Gastrocnemius medialis (tissue), 4 donors: ENCODE data around the gene LINC00237. TPM values are rescaled to one million over a fixed set of nuclear protein-coding genes. Genes with fewer than 3 reads are reported as not detected.

Source experiments
- ATAC-seq, 2 donors: fragments of 150-250 bp; one replicate each; pipeline ENCODE4 v1.9.1; 2016
- DNase-seq, 2 donors: peaks; one replicate each; pipeline ENCODE4 v3.0.0-alpha.2; 2019
- H3K27ac ChIP-seq, 4 donors: fragments of 200-600 bp; sonication (generic); 1 replicate in 1 of 4; 2 replicates in 3 of 4; pipeline ENCODE4 v1.5.1; 2016 to 2018; ENCODE audit warnings: mild to moderate bottlenecking in 2 of 4, moderate library complexity in 1 of 4
- H3K27me3 ChIP-seq, 3 donors: fragments of 200-600 bp; sonication (generic) in 2 of 3; 1 replicate in 1 of 3; 2 replicates in 2 of 3; pipeline versions ENCODE4 v1.5.1 to v1.6.0; 2016 to 2019; ENCODE audit warnings: mild to moderate bottlenecking in 1 of 3, moderate library complexity in 1 of 3
- H3K36me3 ChIP-seq, 2 donors: fragments of 200-600 bp; sonication (generic) in 1 of 2; one replicate each; pipeline ENCODE4 v1.5.1; 2017 to 2018
- H3K4me1 ChIP-seq, 2 donors: fragments of 200-600 bp; sonication (generic) in 1 of 2; one replicate each; pipeline ENCODE4 v1.5.1; 2016 to 2017; ENCODE audit warnings: mild to moderate bottlenecking in 2 of 2
- H3K4me3 ChIP-seq, 4 donors: fragments of 200-600 bp; sonication (generic) in 3 of 4; 1 replicate in 1 of 4; 2 replicates in 3 of 4; pipeline ENCODE4 v1.5.1; 2016 to 2019; ENCODE audit warnings: mild to moderate bottlenecking in 2 of 4
- H3K9me3 ChIP-seq, 3 donors: fragments of 200-600 bp; sonication (generic) in 2 of 3; 1 replicate in 1 of 3; 2 replicates in 2 of 3; pipeline ENCODE4 v1.5.1; 2016 to 2019
- CTCF ChIP-seq, 5 experiments: fragments of 450-650 bp in 3 of 5; fragments of 200-600 bp in 2 of 5; sonication (generic) in 2 of 5; IDR thresholded peaks in 4 of 5; conservative IDR thresholded peaks in 1 of 5; 1 replicate in 4 of 5; 2 replicates in 1 of 5; pipeline ENCODE4 v1.5.1; 2016 to 2019; ENCODE audit warnings: antibody characterized with exemption in 5 of 5, mild to moderate bottlenecking in 3 of 5, moderate library complexity in 3 of 5
- POLR2A ChIP-seq, 2 donors: fragments of 450-650 bp; IDR thresholded peaks; one replicate each; pipeline ENCODE4 v1.6.1; 2017; ENCODE audit warnings: antibody characterized with exemption in 2 of 2, mild to moderate bottlenecking in 2 of 2, moderate library complexity in 2 of 2
- in situ Hi-C, 4 donors: fragments of 200-750 bp; cut with MboI; loops; one replicate each; pipeline versions ENCODE4 v1.15.0 to v1.8.0; 2017; ENCODE audit warnings: low sequenced_read_pairs in 4 of 4
- intact Hi-C: fragments of 100-400 bp; cut with DNase I; formaldehyde crosslinking; loops from one replicate; pipeline ENCODE4 v1.15.1; 2023; ENCODE audit warnings: low total_unique reads
- total RNA-seq, 4 donors: library from RNA; depleted of rRNA; stranded (reverse); fragments of >200 nt; gene quantifications; one replicate each; pipeline versions ENCODE4 v1.1.0 to v1.2.3, GENCODE V29; 2016

The LINC00237 gene
- total RNA-seq, 4 donors from 2014 or later = not detected

- no peak for ATAC-seq
- intact Hi-C loops (no loop called here), in situ Hi-C loops (loop anchor here in 1 of 4 donors (25.0 kb wide), 1 partner anchor 187 kb away; no protein-coding TSS in a partner anchor)
- Histone ChIP-seq H3K9me3 (no peaks in the 10 kb centered on the region), H3K36me3 (no peaks in the 10 kb centered on the region), H3K27me3 (no peaks in the 10 kb centered on the region), H3K27ac (no peak overlapping the region), H3K4me1 (no peaks in the 10 kb centered on the region), H3K4me3 (no peak overlapping the region)
- DNase-seq = no peak
- TF ChIP-seq CTCF (IDR thresholded peaks at IDR 0.05 in 4 of 5, conservative IDR thresholded peaks at IDR 0.05 in 1 of 5) (no peak), POLR2A (IDR thresholded peaks at IDR 0.05) (no peak)
These were observed 56.8 kb downstream of the LINC00237 start for GRCh38 chr20:21049305-21049828.

DNA sequence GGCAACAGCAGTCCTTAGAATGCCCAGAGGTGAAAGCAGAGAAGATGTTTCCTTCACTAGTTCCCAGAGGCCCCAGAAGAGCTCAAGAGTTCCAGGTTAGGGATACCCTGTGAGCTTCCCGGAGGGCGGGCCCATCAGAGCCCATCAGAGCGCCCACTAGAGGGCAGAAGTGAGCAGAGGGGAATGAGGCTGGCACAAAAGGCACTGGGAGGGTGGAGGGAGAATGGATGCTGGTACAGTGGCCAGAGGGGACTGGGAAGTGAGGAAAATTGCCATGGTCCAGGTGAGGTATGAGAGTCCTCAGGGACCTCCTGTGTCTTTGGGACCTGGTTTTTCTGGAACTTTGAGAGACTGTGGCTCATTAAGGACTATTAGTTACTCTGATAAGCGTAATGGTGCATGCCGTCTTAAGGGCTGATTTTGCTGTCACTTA, 57.3 kb downstream of the LINC00237 start:
- H3K4me3 ChIP-seq = no peak overlapping the region
- no peak for DNase-seq
- H3K9me3 ChIP-seq = no peaks in the 10 kb centered on the region
- no peaks in the 10 kb centered on the region for H3K4me1 ChIP-seq
- no peak overlapping the region for H3K27ac ChIP-seq
- in situ Hi-C loops (loop anchor here in 1 of 4 donors (25.0 kb wide), 1 partner anchor 187 kb away; no protein-coding TSS in a partner anchor), intact Hi-C loops (no loop called here)
- ATAC-seq = peak in 1 of 2 donors; percentile 51
- no peak for TF ChIP-seq POLR2A (IDR thresholded peaks at IDR 0.05)
- peak in 3 of 5 experiments; percentile 20 to 72 (median 46) for TF ChIP-seq CTCF (IDR thresholded peaks at IDR 0.05 in 4 of 5, conservative IDR thresholded peaks at IDR 0.05 in 1 of 5)
- no peaks in the 10 kb centered on the region for H3K27me3 ChIP-seq
- H3K36me3 ChIP-seq = no peaks in the 10 kb centered on the region

DNA sequence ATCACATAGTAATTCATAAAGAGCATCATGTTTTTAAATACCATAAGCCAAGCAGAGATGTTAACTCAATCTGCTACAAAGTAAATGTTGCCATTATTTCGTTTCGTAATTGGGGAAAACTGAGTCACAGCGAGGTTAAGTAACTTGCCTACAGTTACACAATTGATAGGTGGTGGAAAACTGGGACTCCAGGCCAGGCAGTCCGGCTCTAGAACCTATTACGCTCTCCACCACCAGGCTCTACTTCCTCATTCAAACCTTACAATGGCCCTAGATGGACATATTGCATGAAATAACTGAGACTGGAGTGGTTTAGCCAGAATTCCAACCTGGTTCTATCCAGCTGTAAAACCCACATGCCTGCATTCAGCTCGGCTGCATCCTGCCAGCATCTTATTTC, 58.2 kb downstream of the LINC00237 start:
- TF ChIP-seq POLR2A (IDR thresholded peaks at IDR 0.05) = no peak
- no peak for TF ChIP-seq CTCF (IDR thresholded peaks at IDR 0.05 in 4 of 5, conservative IDR thresholded peaks at IDR 0.05 in 1 of 5)
- DNase-seq = no peak
- Histone ChIP-seq H3K27ac (no peak overlapping the region), H3K36me3 (no peaks in the 10 kb centered on the region), H3K4me3 (no peak overlapping the region), H3K9me3 (no peaks in the 10 kb centered on the region), H3K27me3 (no peaks in the 10 kb centered on the region), H3K4me1 (no peaks in the 10 kb centered on the region)
- in situ Hi-C loops = loop anchor here in 1 of 4 donors (25.0 kb wide), 1 partner anchor 186 kb away; no protein-coding TSS in a partner anchor
- intact Hi-C loops = no loop called here
- no peak for ATAC-seq

GRCh38 chr20:21046413-21047070, 59.6 kb downstream of the LINC00237 start:
- in situ Hi-C loops = loop anchor here in 1 of 4 donors (25.0 kb wide), 1 partner anchor 184 kb away; no protein-coding TSS in a partner anchor
- no peak for DNase-seq
- H3K36me3 ChIP-seq = no peaks in the 10 kb centered on the region

More at GRCh38 chr20:21046413-21047070, 59.6 kb downstream of the LINC00237 start:
- TF ChIP-seq CTCF (IDR thresholded peaks at IDR 0.05 in 4 of 5, conservative IDR thresholded peaks at IDR 0.05 in 1 of 5) (no peak), POLR2A (IDR thresholded peaks at IDR 0.05) (no peak)
- no peak overlapping the region for H3K4me3 ChIP-seq
- H3K27me3 ChIP-seq = no peaks in the 10 kb centered on the region
- no peaks in the 10 kb centered on the region for H3K9me3 ChIP-seq
- no peaks in the 10 kb centered on the region for H3K4me1 ChIP-seq
- no peak overlapping the region for H3K27ac ChIP-seq
- ATAC-seq = no peak
- intact Hi-C loops = no loop called here

Other genes starting within 250 kb of the LINC00237 start
- gene KIZ, start 19.7 kb upstream of the LINC00237 start, total RNA-seq = 10 to 100 TPM; 21.1 to 66.6 (median 34.6) TPM
- gene XRN2, start 197.0 kb upstream of the LINC00237 start, total RNA-seq = 10 to 100 TPM; 42.0 to 68.4 (median 52.3) TPM